HG03103 (cell line): ENCODE data around the gene LIN52.

Experiments used
- ATAC-seq: cut with Tn5 transposase; IDR thresholded peaks from one replicate; pipeline ENCODE4 v1.9.1; 2021; ENCODE audit warnings: low read depth; ENCODE audit not compliant: unreplicated experiment

Gene LIN52

DNA sequence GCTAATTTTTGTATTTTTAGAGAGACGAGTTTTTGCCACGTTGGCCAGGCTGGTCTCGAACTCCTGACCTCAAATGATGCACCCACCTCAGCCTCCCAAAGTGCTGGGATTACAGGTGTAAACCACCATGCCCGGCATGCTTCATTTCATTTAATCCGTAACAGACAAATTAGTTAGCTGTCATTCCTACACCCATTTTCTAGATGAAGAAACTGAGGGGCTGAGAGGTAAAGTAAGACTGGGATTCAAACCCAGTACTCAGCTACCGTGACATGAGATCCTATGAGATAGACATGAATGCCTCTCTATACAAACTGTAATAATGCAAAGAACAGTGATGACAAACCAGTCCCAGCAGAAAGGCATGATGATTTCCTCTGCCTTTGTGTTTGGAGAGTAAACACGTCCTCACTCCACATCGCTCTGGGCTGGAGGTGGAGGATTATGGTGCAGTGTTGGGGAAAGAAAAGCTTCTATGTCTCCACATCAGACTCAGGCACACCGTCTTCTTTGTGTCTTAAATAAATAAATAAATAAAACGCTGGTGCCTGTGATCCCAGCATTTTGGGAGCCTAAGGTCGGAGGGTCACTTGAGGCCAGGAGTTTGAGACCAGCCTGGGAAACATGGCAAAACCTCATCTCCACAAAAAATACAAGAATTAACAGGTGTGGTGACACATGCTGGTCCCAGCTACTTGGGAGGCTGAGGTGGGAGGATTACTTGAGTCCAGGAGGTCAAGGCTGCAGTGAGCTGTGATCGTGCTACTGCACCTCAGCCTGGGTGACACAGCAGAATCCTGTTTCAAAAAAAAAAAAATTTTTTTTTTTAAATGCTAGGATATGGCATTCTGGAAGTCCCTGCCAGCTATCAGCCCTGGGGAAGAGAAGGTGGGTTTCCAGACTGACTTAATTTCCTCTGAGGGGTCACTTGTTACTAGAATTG, 164.9 kb downstream of the LIN52 start:
- ATAC-seq = no peak
